Mammary epithelial cell (primary cell): ENCODE measurements around the gene XCR1.
"Not testable (repeated sequence)": the region's sequence is repeated elsewhere in the genome, so short reads cannot be mapped to it uniquely, and the experiment has no call there.

Experiments used
- CTCF ChIP-seq, 2 donors: IDR thresholded peaks in 1 of 2; conservative IDR thresholded peaks in 1 of 2; 2 replicates each; pipeline ENCODE4 v1.5.1; 2011 to 2012; ENCODE audit warnings: inconsistent platforms in 2 of 2, low read length in 2 of 2, mild to moderate bottlenecking in 2 of 2, control low read depth in 1 of 2, low read depth in 1 of 2; ENCODE audit not compliant: insufficient read depth in 1 of 2; ENCODE audit errors: extremely low read depth in 1 of 2
- EZH2 ChIP-seq: IDR thresholded peaks from 2 replicates; pipeline ENCODE4 v1.6.1; 2012; ENCODE audit warnings: low read length, inconsistent platforms, borderline replicate concordance

- TF ChIP-seq CTCF (conservative IDR thresholded peaks at IDR 0.05 in 1 of 2, IDR thresholded peaks at IDR 0.05 in 1 of 2; ENCODE audit: extremely low read depth in 1 of 2, insufficient read depth in 1 of 2, low read depth in 1 of 2, low read length in 2 of 2); EZH2: not testable (repeated sequence)
Observed at GRCh38 chr3:45997499-45997898, 29.8 kb downstream of the XCR1 start.
